Neural crest cell (in vitro differentiated cells): ENCODE measurements around the gene MASP2. TPM values are rescaled to one million over a fixed set of nuclear protein-coding genes. Genes with fewer than 3 reads are reported as not detected.

Source experiments
- DNase-seq: peaks from one replicate; pipeline ENCODE4 v3.0.0; 2021; ENCODE audit warnings: low read depth, mixed read lengths, low spot score
- H3K27ac Mint-ChIP-seq: one replicate; pipeline ENCODE4 v1.8.0; 2021; ENCODE audit warnings: mild to moderate bottlenecking, mixed read lengths; ENCODE audit not compliant: unreplicated experiment
- H3K27me3 Mint-ChIP-seq: 2 replicates; pipeline ENCODE4 v1.8.0; 2021; ENCODE audit warnings: low read depth, mild to moderate bottlenecking, mixed read lengths
- H3K36me3 Mint-ChIP-seq: 2 replicates; pipeline ENCODE4 v1.8.0; 2021; ENCODE audit warnings: low read depth, mild to moderate bottlenecking, mixed read lengths
- H3K4me1 Mint-ChIP-seq: 2 replicates; pipeline ENCODE4 v1.8.0; 2021; ENCODE audit warnings: mixed read lengths
- H3K4me3 Mint-ChIP-seq: one replicate; pipeline ENCODE4 v1.8.0; 2021; ENCODE audit warnings: mild to moderate bottlenecking, mixed read lengths
- H3K9me3 Mint-ChIP-seq: 2 replicates; pipeline ENCODE4 v1.8.0; 2021; ENCODE audit warnings: mixed read lengths
- total RNA-seq: library from RNA; stranded (reverse); gene quantifications from 2 replicates; pipeline ENCODE4 v1.2.1, GENCODE V29; 2021
- TF ChIP-seq, protein P1 (sequence below): fragments of 200-600 bp; sonication (generic); conservative IDR thresholded peaks from 2 replicates; pipeline ENCODE4 v1.5.0; 2021; ENCODE audit warnings: antibody characterized with exemption, mild to moderate bottlenecking

The MASP2 gene
- total RNA-seq, 1 donor from 2014 or later: not detected

DNA sequence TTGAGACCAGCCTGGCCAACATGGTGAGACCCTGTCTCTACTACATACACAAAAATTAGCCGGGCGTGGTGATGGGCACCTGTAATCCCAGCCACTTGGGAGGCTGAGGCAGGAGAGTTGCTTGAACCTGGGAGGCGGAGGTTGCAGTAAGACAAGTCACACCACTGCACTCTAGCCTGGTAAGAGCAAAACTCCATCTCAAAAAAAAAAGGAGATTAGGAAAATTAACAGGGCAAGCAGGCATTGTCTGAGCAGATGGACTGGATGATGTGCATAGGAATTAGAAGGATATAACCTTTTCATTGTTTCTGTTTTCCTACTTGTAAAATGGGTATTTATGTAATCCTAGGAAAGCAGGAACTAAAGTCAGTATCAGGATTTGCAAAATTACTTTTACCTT is 19.0 kb downstream of the MASP2 start:
- H3K36me3 Mint-ChIP-seq: peaks cover 28% of the 10 kb centered on the region
- peaks cover 4% of the 10 kb centered on the region for H3K4me1 Mint-ChIP-seq
- TF ChIP-seq, protein P1, sequence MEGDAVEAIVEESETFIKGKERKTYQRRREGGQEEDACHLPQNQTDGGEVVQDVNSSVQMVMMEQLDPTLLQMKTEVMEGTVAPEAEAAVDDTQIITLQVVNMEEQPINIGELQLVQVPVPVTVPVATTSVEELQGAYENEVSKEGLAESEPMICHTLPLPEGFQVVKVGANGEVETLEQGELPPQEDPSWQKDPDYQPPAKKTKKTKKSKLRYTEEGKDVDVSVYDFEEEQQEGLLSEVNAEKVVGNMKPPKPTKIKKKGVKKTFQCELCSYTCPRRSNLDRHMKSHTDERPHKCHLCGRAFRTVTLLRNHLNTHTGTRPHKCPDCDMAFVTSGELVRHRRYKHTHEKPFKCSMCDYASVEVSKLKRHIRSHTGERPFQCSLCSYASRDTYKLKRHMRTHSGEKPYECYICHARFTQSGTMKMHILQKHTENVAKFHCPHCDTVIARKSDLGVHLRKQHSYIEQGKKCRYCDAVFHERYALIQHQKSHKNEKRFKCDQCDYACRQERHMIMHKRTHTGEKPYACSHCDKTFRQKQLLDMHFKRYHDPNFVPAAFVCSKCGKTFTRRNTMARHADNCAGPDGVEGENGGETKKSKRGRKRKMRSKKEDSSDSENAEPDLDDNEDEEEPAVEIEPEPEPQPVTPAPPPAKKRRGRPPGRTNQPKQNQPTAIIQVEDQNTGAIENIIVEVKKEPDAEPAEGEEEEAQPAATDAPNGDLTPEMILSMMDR: no peak
- no peaks in the 10 kb centered on the region for H3K27me3 Mint-ChIP-seq
- DNase-seq: no peak
- peak overlapping the region; percentile 67 for H3K27ac Mint-ChIP-seq
- no peaks in the 10 kb centered on the region for H3K9me3 Mint-ChIP-seq
- no peak overlapping the region for H3K4me3 Mint-ChIP-seq

DNA sequence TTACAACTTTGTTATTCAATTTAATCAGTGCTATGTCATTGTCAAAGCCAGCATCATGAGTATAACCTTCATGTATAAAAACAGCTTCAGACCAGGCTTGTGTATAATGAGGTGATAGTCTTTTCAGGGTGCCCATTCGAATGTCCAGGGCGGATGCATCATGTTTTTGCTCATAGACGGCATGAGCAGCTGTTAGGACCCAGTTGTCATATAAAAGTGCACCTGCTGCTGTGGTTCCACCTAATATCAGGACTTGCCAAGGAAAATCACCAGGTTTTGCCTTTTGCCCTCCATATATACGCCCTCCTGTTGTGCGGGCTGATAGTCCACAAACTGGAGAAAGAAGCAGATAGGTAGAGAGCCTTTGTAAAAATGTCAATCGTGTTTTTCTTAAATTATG is 19.7 kb downstream of the MASP2 start:
- Mint-ChIP-seq H3K4me1 (peaks cover 4% of the 10 kb centered on the region), H3K27me3 (no peaks in the 10 kb centered on the region), H3K9me3 (no peaks in the 10 kb centered on the region), H3K4me3 (no peak overlapping the region), H3K27ac (no peak overlapping the region), H3K36me3 (peaks cover 29% of the 10 kb centered on the region)
- DNase-seq: no peak
- TF ChIP-seq, protein P1: no peak

DNA sequence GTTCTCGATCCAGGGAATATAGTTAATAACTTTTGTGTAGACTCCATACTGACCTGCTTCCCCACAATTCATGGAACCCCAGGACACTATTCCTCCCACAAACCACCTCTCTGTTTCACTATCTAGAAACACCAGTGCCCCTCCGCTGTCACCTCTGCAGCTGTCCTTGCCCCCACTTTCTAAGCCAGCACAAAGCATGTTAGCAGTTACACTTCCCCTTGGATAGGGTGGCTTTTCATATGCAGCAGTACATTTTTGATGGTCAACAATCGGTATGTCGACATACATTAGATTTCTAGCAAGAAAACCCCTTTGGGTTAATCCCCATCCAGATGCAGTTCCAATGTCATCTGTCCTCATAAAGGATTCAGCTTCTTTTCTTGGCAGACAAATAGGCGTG is 20.1 kb downstream of the MASP2 start:
- Mint-ChIP-seq H3K27me3 (no peaks in the 10 kb centered on the region), H3K4me1 (peaks cover 4% of the 10 kb centered on the region), H3K27ac (peak overlapping the region; percentile 58), H3K4me3 (no peak overlapping the region), H3K9me3 (no peaks in the 10 kb centered on the region), H3K36me3 (peaks cover 32% of the 10 kb centered on the region)
- TF ChIP-seq, protein P1: no peak
- DNase-seq: no peak

DNA sequence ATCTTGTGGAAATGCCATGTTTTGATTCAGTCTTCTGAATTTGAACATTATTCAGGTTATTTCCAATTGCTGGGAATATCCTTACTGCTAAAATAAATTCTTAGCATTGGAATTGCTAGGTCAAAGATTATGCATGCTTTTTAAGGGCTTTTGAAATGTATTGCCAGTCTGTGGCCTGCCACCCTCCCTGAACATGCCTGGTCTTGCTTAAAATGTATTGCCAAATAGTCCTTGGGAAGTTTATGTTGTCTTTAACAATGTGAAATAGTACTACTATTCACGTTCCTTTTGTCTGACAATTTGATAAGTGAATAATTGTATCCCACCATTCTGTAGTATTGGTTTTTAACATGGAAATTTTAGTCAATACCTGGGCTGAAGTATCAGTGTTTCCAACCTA is 21.0 kb downstream of the MASP2 start:
- TF ChIP-seq, protein P1: no peak
- DNase-seq: no peak
- Mint-ChIP-seq H3K27me3 (no peaks in the 10 kb centered on the region), H3K9me3 (no peaks in the 10 kb centered on the region), H3K4me3 (no peak overlapping the region), H3K36me3 (peaks cover 34% of the 10 kb centered on the region), H3K27ac (no peak overlapping the region), H3K4me1 (peaks cover 4% of the 10 kb centered on the region)

DNA sequence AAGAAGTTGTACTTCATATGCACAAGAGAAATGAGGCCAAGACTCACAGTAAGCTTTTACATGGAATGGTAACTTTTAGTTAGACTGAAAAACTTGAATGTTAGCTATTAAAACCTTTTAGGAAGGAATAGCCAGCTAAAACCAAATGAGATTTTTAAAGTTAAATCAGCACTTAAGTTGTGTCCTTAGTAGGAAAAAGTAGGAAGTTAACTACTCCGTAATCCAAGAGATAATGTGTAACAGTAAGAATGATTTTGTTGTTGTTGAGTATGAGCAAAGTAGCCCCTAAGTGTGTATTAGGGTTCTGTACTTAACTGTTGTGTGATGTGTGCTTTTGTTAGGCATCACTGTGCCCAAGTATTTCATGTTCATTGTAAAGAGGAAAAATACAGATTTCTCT is 21.4 kb downstream of the MASP2 start:
- no peak overlapping the region for H3K4me3 Mint-ChIP-seq
- no peak for DNase-seq
- no peaks in the 10 kb centered on the region for H3K9me3 Mint-ChIP-seq
- peaks cover 4% of the 10 kb centered on the region for H3K4me1 Mint-ChIP-seq
- no peak overlapping the region for H3K27ac Mint-ChIP-seq
- no peaks in the 10 kb centered on the region for H3K27me3 Mint-ChIP-seq
- H3K36me3 Mint-ChIP-seq: peaks cover 31% of the 10 kb centered on the region
- TF ChIP-seq, protein P1: no peak

DNA sequence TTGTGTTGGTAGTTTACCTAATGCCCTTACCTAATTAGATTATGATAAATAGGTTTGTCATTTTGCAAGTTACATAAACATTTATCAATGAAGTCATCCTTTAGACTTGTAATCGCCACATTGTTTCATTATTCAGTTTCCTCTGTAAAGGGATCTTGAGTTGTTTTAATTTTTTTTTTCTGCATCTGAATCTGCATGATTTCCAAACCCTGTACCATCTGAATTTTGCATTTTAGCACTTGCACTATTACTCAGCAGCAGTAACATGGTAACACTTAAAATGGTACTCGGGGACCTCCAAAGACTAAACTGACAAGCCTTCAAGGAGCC is 22.2 kb downstream of the MASP2 start:
- Mint-ChIP-seq H3K9me3 (no peaks in the 10 kb centered on the region), H3K36me3 (peaks cover 27% of the 10 kb centered on the region), H3K4me3 (no peak overlapping the region), H3K27me3 (no peaks in the 10 kb centered on the region), H3K4me1 (peaks cover 4% of the 10 kb centered on the region), H3K27ac (no peak overlapping the region)
- no peak for DNase-seq
- TF ChIP-seq, protein P1: no peak
